Activated CD8-positive, alpha-beta T cell treated with anti-CD3 and anti-CD28 coated beads for 36 hours (primary cell): Measurements from ENCODE around the gene RIC3. TPM values are rescaled to one million over a fixed set of nuclear protein-coding genes. Genes with fewer than 3 reads are reported as not detected.

Experiments
- ATAC-seq: fragments of 200-7000 bp; cut with Tn5 transposase; one replicate; pipeline ENCODE4 v1.10.0; 2021; ENCODE audit warnings: mild to moderate bottlenecking, moderate library complexity
- CTCF ChIA-PET: fragments of 350-600 bp; sonication (Branson Sonifier 250); formaldehyde crosslinking; loops from one replicate; lab custom pipeline; 2021; ENCODE audit warnings: antibody characterized with exemption; lab: Charles Lee
- POLR2A ChIA-PET: fragments of 350-600 bp; sonication (Branson Sonifier 250); formaldehyde crosslinking; loops from one replicate; lab custom pipeline; 2021; ENCODE audit warnings: antibody characterized with exemption; lab: Charles Lee
- DNase-seq: peaks from one replicate; pipeline ENCODE4 v3.0.0-alpha.2; 2020
- H3K27ac Mint-ChIP-seq: one replicate; pipeline ENCODE4 v1.8.0; 2021; ENCODE audit warnings: mild to moderate bottlenecking, mixed read lengths
- H3K27me3 Mint-ChIP-seq: one replicate; pipeline ENCODE4 v1.8.0; 2021; ENCODE audit warnings: mixed read lengths
- H3K36me3 Mint-ChIP-seq: one replicate; pipeline ENCODE4 v1.8.0; 2021; ENCODE audit warnings: low read depth, mixed read lengths
- H3K4me1 Mint-ChIP-seq: one replicate; pipeline ENCODE4 v1.8.0; 2021; ENCODE audit warnings: low read depth, mixed read lengths
- H3K4me3 Mint-ChIP-seq: one replicate; pipeline ENCODE4 v1.8.0; 2021; ENCODE audit warnings: mild to moderate bottlenecking, moderate library complexity, mixed read lengths
- H3K9me3 Mint-ChIP-seq: one replicate; pipeline ENCODE4 v1.8.0; 2021; ENCODE audit warnings: mixed read lengths
- intact Hi-C: fragments of 100-400 bp; cut with micrococcal nuclease; formaldehyde crosslinking; loops from one replicate; pipeline ENCODE4 v1.10.0; 2022
- total RNA-seq, 2 experiments: library from RNA; stranded (reverse); gene quantifications; one replicate each; pipeline ENCODE4 v1.2.3, GENCODE V29; 2021
- TF ChIP-seq, protein P1 (sequence below): fragments of 200-600 bp; IDR thresholded peaks from one replicate; pipeline ENCODE4 v1.8.0; 2022; ENCODE audit warnings: antibody characterized with exemption, mild to moderate bottlenecking

The RIC3 gene, protein sequence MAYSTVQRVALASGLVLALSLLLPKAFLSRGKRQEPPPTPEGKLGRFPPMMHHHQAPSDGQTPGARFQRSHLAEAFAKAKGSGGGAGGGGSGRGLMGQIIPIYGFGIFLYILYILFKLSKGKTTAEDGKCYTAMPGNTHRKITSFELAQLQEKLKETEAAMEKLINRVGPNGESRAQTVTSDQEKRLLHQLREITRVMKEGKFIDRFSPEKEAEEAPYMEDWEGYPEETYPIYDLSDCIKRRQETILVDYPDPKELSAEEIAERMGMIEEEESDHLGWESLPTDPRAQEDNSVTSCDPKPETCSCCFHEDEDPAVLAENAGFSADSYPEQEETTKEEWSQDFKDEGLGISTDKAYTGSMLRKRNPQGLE
- total RNA-seq = 1 to 10 TPM; 7.6 to 7.7 TPM

DNA sequence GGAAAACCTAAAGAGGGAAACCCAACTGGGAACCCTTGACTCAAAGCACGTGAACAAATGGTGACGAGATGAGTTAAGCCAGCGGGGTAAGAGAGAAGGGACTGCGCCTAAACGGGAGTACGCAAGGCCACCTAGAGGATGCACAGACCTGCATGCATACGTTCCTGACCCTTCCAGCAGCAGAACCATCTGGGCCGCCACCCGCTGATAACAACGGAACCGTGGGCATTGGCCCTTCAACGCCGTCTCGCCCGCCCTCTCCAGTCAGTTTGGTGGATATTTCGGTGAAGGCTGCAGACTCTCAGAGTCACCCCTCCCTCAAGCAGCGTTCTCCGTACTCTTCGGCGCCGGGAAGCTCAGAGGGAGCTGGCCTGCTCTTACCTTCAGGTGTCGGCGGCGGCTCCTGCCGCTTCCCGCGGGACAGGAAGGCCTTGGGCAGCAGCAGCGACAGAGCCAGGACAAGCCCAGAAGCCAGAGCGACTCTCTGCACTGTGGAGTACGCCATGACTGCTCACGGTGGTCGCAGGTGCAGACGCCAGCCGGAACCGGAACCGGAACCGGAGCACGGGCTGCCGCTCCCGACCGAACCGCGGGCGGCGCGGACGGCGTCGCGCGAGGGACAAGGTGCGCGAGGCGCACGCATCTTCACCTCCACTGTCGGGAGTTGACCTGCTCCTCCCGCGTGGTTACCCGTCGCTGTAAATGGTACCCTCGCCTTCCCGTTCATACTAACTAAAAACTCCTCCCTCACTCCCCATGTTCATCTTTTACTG lies at the start of gene RIC3:
TSS of gene RIC3 (minus strand) at position 541 of the 773 bp plus-strand sequence. CDS start at position 505, 36 bp downstream.
- POLR2A ChIA-PET = interaction anchor here (1.0 to 1.1 kb wide), 2 partner anchors 57 to 136 kb away, joined by 3 read pairs; no protein-coding TSS in a partner anchor
- TF ChIP-seq, protein P1, sequence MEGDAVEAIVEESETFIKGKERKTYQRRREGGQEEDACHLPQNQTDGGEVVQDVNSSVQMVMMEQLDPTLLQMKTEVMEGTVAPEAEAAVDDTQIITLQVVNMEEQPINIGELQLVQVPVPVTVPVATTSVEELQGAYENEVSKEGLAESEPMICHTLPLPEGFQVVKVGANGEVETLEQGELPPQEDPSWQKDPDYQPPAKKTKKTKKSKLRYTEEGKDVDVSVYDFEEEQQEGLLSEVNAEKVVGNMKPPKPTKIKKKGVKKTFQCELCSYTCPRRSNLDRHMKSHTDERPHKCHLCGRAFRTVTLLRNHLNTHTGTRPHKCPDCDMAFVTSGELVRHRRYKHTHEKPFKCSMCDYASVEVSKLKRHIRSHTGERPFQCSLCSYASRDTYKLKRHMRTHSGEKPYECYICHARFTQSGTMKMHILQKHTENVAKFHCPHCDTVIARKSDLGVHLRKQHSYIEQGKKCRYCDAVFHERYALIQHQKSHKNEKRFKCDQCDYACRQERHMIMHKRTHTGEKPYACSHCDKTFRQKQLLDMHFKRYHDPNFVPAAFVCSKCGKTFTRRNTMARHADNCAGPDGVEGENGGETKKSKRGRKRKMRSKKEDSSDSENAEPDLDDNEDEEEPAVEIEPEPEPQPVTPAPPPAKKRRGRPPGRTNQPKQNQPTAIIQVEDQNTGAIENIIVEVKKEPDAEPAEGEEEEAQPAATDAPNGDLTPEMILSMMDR = no peak
- no peaks in the 10 kb centered on the region for H3K36me3 Mint-ChIP-seq
- peaks cover 20% of the 10 kb centered on the region for H3K4me1 Mint-ChIP-seq
- H3K27me3 Mint-ChIP-seq = peaks cover 33% of the 10 kb centered on the region
- peak within 1 kb of the TSS; percentile 80 for H3K4me3 Mint-ChIP-seq
- no peaks in the 10 kb centered on the region for H3K9me3 Mint-ChIP-seq
- DNase-seq (peak; percentile 50), ATAC-seq (peak; percentile 79)
- intact Hi-C loops = no loop called here
- peak within 1 kb of the TSS; percentile 63 for H3K27ac Mint-ChIP-seq
- CTCF ChIA-PET = interaction anchor here (1.0 to 1.4 kb wide), 4 partner anchors 24 to 135 kb away, joined by 3 to 4 read pairs (median 4); no protein-coding TSS in a partner anchor

DNA sequence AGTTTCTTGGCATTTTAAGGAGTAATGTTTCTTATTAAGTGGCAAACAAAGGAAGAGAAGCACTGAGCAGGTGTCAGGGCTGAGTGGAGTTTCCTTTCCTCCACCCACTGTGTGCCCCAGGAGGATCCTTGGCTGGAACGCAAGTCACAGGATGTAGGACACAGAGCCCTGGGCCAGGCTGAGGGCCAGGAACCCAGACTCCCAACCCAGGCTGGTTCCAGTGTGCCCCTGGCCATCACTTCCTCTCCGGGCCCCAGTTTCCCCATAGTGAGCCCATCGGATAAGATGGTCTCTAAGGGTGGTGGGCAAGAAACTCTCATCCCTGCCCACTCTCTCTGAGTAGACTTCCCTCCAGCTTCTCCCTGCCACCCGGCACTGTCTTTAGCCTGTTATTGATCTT lies 49.6 kb upstream of the RIC3 start:
- Mint-ChIP-seq H3K4me1 (no peaks in the 10 kb centered on the region), H3K27me3 (no peaks in the 10 kb centered on the region), H3K27ac (no peak overlapping the region), H3K9me3 (no peaks in the 10 kb centered on the region), H3K4me3 (no peak overlapping the region), H3K36me3 (no peaks in the 10 kb centered on the region)
- TF ChIP-seq, protein P1 = no peak
- ATAC-seq (no peak), DNase-seq (no peak)
- ChIA-PET POLR2A (interaction anchor here (1.0 kb wide), 1 partner anchor 33 kb away, joined by 3 read pairs; no protein-coding TSS in a partner anchor), CTCF (no interaction called here)
- intact Hi-C loops = no loop called here

DNA sequence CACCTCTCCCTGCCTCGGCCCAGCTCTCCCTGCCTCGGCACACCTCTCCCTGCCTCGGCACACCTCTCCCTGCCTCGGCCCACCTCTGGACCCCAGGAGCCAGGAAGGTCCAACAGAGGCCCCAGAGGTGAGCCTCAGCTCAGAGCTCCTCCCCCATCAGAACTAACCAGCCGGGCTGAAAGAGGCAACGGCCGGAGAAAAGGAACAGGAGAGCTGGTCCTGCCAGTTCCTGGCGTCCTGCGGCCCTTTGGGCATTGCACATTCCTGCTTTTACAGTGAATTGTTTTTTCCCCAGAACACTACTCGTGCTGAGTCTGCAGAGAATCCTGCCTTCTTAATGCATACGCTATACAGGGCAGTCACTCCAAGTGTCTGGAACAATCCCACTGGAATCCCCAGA lies 49.1 kb upstream of the RIC3 start:
- Mint-ChIP-seq H3K9me3 (no peaks in the 10 kb centered on the region), H3K36me3 (no peaks in the 10 kb centered on the region), H3K27me3 (no peaks in the 10 kb centered on the region), H3K4me3 (no peak overlapping the region), H3K27ac (no peak overlapping the region), H3K4me1 (no peaks in the 10 kb centered on the region)
- CTCF ChIA-PET = interaction anchor here (2.9 kb wide), 1 partner anchor 46 kb away, joined by 10 read pairs; the partner anchor contains the start of gene LMO1
- POLR2A ChIA-PET = interaction anchor here (1.0 kb wide), 1 partner anchor 32 kb away, joined by 3 read pairs; no protein-coding TSS in a partner anchor
- intact Hi-C loops = no loop called here
- TF ChIP-seq, protein P1 = no peak
- DNase-seq (no peak), ATAC-seq (no peak)

DNA sequence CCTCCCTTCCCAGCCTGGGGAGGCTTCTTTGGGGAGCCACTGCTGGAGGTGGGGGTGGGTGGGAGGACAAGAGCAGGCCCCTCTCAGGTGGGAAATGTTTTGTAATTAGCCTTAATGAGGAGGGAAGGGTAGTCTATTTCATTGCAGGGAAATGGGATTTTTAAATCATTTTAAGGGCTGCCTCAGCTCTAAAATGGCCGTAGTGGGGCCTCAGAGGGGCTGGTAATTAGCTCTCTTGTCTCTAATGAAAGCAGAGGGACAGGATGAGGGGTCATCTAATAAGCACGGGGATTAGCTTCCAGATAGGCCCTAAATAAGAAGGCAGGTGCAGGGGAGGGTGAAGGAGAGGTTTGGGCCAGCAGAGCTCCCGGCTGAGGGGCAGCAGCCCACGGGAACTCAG lies 48.3 kb upstream of the RIC3 start:
- intact Hi-C loops = no loop called here
- H3K9me3 Mint-ChIP-seq = no peaks in the 10 kb centered on the region
- ChIA-PET CTCF (interaction anchor here (0.7 to 2.9 kb wide), 3 partner anchors 9 to 47 kb away, joined by 3 to 10 read pairs (median 3); partner anchors contain the start of gene LMO1), POLR2A (no interaction called here)
- DNase-seq (no peak), ATAC-seq (no peak)
- no peak overlapping the region for H3K4me3 Mint-ChIP-seq
- no peaks in the 10 kb centered on the region for H3K27me3 Mint-ChIP-seq
- H3K4me1 Mint-ChIP-seq = no peaks in the 10 kb centered on the region
- no peaks in the 10 kb centered on the region for H3K36me3 Mint-ChIP-seq
- H3K27ac Mint-ChIP-seq = no peak overlapping the region
- TF ChIP-seq, protein P1 = no peak
